LNCaP clone FGC (cell line): Measurements from ENCODE around the gene PSMB11.
A peak's percentile ranks its signal among the peaks of the same experiment; 100 is the strongest.

Experiments
- DNase-seq: peaks from one replicate; pipeline ENCODE4 v3.0.0-alpha.2; 2011; ENCODE audit warnings: low read depth
- H3K4me3 ChIP-seq: 2 replicates; pipeline ENCODE4 v1.5.1; 2011; ENCODE audit warnings: mild to moderate bottlenecking, low read depth, low read length, control low read depth
- TF ChIP-seq, protein P1 (sequence below): IDR thresholded peaks from 2 replicates; pipeline ENCODE4 v1.5.1; 2012; ENCODE audit warnings: mild to moderate bottlenecking; ENCODE audit not compliant: control insufficient read depth, insufficient read depth; ENCODE audit errors: extremely low read depth

PSMB11 gene, protein sequence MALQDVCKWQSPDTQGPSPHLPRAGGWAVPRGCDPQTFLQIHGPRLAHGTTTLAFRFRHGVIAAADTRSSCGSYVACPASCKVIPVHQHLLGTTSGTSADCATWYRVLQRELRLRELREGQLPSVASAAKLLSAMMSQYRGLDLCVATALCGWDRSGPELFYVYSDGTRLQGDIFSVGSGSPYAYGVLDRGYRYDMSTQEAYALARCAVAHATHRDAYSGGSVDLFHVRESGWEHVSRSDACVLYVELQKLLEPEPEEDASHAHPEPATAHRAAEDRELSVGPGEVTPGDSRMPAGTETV

DNA sequence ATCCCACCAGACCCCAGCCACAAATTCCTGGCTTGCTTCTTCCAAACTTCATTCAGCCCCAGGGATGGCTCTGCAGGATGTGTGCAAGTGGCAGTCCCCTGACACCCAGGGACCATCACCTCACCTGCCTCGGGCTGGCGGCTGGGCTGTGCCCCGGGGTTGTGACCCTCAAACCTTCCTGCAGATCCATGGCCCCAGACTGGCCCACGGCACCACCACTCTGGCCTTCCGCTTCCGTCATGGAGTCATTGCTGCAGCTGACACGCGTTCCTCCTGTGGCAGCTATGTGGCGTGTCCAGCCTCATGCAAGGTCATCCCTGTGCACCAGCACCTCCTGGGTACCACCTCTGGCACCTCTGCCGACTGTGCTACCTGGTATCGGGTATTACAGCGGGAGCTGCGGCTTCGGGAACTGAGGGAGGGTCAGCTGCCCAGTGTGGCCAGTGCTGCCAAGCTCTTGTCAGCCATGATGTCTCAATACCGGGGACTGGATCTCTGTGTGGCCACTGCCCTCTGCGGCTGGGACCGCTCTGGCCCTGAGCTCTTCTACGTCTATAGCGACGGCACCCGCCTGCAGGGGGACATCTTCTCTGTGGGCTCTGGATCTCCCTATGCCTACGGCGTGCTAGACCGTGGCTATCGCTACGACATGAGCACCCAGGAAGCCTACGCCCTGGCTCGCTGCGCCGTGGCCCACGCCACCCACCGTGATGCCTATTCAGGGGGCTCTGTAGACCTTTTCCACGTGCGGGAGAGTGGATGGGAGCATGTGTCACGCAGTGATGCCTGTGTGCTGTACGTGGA lies at the start of gene PSMB11:
TSS of gene PSMB11 (plus strand) at position 51 of the 804 bp plus-strand sequence. CDS start at position 65, 14 bp downstream.
- DNase-seq = no peak
- TF ChIP-seq, protein P1, sequence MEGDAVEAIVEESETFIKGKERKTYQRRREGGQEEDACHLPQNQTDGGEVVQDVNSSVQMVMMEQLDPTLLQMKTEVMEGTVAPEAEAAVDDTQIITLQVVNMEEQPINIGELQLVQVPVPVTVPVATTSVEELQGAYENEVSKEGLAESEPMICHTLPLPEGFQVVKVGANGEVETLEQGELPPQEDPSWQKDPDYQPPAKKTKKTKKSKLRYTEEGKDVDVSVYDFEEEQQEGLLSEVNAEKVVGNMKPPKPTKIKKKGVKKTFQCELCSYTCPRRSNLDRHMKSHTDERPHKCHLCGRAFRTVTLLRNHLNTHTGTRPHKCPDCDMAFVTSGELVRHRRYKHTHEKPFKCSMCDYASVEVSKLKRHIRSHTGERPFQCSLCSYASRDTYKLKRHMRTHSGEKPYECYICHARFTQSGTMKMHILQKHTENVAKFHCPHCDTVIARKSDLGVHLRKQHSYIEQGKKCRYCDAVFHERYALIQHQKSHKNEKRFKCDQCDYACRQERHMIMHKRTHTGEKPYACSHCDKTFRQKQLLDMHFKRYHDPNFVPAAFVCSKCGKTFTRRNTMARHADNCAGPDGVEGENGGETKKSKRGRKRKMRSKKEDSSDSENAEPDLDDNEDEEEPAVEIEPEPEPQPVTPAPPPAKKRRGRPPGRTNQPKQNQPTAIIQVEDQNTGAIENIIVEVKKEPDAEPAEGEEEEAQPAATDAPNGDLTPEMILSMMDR = no peak
- H3K4me3 ChIP-seq = no peak within 1 kb of the TSS

DNA sequence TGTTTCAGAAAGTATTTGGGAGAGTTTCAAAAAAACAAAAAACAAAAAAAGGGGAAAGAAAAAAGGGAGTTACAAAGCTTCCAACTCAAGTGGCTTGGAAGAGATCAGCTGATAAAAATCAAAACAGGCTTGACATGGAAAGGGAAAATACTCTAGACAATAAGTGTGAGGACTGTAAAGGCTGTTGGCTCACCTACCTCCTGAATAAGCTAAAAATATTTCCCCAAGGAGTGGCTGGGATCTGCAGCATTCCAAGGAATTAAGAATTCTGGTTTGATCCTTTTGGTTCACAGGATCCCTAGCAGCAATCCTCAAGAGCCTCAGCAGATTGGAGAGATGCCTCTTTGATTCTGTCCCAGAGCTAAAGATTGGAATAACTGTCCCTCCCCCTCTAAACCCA lies 48.5 kb upstream of the PSMB11 start:
- H3K4me3 ChIP-seq = no peak overlapping the region
- TF ChIP-seq, protein P1 = no peak
- DNase-seq = no peak

DNA sequence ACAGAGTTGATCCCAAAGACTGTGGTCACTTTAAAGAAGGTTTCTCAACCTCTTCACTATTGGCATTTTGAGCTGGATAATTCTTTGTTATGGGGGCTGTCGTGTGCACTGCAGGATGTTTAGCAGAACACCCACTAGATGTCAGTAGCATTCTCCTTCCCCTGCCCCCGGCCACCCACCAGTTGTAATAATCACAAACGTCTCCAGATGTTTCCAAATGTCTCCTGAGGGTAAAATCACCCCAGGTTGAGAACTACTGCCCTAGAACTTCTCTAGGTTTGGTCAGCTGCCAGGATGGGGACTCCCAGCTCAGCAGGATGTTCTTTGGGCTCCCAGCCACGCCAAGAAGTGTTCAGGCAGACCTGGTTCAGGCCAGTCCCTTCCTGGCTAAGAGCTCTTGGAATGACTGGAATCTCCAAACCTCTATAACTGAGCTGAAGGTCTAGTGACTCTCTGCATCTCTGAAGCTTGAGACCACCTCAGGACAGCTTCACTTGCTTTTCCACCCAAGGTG lies 47.2 kb upstream of the PSMB11 start:
- TF ChIP-seq, protein P1 = peak; percentile 57
- no peak overlapping the region for H3K4me3 ChIP-seq
- no peak for DNase-seq

DNA sequence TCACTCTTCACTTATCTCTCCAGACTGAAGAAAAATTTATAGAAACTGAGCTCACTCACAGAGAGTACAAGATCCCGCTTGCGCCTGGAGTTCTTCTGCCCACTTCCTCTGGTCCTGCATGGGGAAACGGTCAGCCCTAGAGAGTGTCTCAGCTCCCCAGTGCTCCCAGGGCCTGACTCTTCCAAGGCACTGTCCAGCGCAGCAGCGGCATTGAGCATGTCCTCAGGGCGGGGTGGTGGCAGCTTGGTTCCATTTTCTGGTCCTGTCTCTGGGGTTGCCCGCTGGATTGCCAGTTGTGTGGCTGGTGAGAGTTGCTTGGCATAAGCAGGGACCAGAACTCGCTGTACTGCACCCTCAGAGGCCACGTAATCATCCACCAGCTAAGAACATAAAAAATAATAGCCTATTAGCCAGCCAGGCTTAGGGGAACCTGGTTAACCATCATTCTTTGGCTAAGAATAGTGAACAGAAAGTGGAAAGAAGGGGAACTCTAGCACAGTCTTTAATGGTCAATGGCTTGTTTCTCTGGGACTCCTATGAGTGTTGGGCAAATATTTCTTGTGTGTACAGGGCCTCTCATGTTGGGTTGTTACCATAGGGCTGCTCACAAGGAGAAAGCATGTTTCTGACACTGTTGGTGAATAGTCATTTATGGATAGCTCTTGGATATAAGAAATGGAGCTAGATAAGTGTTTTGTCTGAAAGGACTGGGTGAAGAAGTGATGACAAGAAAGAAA lies 46.0 kb upstream of the PSMB11 start:
- TF ChIP-seq, protein P1 = no peak
- H3K4me3 ChIP-seq = no peak overlapping the region
- no peak for DNase-seq

DNA sequence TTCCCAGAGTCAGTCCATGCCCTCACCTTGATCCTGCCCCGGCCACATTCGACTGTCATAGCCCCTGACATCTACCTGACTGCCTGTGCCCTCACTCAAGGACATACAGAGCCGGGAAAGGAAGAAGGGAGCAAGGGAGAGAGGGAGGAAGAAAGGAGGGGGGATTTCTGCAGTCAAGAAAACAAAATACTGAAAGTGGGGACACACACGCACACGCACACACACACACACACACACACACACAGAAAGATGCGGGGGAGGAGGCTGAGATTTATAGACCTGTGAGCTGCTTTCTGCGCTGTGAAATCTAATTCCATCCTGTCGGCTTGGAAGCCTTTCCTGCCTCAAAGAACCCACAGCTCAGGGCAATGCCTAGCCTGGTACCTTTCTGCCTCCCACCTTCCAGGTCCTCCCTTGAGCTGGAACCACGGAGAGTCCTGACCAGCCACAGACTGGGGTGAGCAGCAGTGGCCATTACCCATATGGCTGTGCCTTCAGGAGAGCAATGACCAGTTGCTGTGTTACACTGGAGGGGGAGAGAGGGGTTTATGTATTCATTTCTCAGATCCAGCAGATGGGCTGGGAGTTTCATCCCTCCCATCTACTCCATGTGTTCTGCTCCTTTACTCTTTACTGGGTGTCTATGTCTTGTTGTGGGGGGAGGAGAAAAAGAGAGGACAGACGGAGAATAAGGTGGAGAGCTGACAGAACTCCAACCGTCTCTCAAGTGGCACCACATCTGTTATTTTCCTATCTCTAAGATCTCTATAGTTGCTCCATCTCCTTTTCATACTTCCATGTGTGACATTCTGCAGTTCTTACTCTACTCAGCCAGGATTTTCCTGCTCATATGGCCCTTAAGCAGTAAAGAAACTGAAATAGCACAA lies 45.0 kb upstream of the PSMB11 start:
- DNase-seq = no peak
- H3K4me3 ChIP-seq = no peak overlapping the region
- TF ChIP-seq, protein P1 = no peak
